ENCODE results near the gene HACL1. TPM values are rescaled to one million over a fixed set of nuclear protein-coding genes. Genes with fewer than 3 reads are reported as not detected.

The HACL1 gene
- total RNA-seq, 1 experiment from 2014 or later = 20.5 TPM

DNA sequence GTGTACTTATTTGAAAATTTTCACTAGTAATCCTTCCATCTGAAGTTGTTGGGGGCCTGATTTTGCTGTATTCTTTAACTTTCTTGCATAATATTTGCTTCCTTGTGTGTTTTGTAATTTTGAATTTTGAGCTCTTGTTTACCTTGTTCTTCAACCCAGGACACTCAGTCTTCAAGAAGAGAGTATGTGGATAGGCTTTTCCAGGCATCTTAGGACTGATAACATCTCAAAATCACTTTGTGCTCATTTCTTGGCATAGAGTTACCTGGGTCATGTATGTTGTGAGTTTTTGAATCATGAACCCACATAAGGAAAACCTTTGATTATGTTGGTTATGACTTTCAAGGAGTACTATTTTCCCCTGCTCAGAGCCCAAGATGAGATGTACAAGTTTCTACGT is 13.6 kb upstream of the HACL1 start:
- Histone ChIP-seq H3K27me3 (ENCODE audit: insufficient read depth, low read length) (no peaks in the 10 kb centered on the region), H3K4me2 (ENCODE audit: low read length) (no peak overlapping the region), H3K36me3 (ENCODE audit: control insufficient read depth in 1 of 2, insufficient read depth in 2 of 2, low read length in 2 of 2) (no peaks in the 10 kb centered on the region), H3K9me2 (ENCODE audit: insufficient read depth) (no peaks in the 10 kb centered on the region), H4K20me1 (ENCODE audit: insufficient read depth) (no peaks in the 10 kb centered on the region), H3K79me2 (ENCODE audit: insufficient read depth, low read length) (no peaks in the 10 kb centered on the region), H3K4me3 (replicated peaks in 1 of 2; ENCODE audit: low read depth in 1 of 2, low read length in 2 of 2) (no peak overlapping the region), H3K27ac (ENCODE audit: low read depth, low read length) (no peak overlapping the region), H2AFZ (ENCODE audit: low read depth, low read length, poor library complexity, severe bottlenecking) (no peak overlapping the region), H3K9ac (ENCODE audit: low read length) (no peak overlapping the region), H3K9me3 (ENCODE audit: control insufficient read depth in 1 of 2, insufficient read depth in 1 of 2, low read depth in 1 of 2, low read length in 2 of 2) (no peaks in the 10 kb centered on the region), H3K4me1 (ENCODE audit: control insufficient read depth in 1 of 2, insufficient read depth in 2 of 2, low read length in 2 of 2) (peaks cover 0 to 3% of the 10 kb centered on the region in 2 experiments; a peak in 1 of 4 replicates)
- ChIA-PET CTCF (no interaction called here), RAD21 (ENCODE audit: low non-redundant PET in 1 of 2, low total read pairs in 2 of 2, uncharacterized antibody in 2 of 2, unreplicated experiment in 2 of 2) (no interaction called here), POLR2A (no interaction called here)
- no peak for TF ChIP-seq RAD21 (IDR thresholded peaks at IDR 0.05; ENCODE audit: low read depth)
- TF ChIP-seq, protein P1, sequence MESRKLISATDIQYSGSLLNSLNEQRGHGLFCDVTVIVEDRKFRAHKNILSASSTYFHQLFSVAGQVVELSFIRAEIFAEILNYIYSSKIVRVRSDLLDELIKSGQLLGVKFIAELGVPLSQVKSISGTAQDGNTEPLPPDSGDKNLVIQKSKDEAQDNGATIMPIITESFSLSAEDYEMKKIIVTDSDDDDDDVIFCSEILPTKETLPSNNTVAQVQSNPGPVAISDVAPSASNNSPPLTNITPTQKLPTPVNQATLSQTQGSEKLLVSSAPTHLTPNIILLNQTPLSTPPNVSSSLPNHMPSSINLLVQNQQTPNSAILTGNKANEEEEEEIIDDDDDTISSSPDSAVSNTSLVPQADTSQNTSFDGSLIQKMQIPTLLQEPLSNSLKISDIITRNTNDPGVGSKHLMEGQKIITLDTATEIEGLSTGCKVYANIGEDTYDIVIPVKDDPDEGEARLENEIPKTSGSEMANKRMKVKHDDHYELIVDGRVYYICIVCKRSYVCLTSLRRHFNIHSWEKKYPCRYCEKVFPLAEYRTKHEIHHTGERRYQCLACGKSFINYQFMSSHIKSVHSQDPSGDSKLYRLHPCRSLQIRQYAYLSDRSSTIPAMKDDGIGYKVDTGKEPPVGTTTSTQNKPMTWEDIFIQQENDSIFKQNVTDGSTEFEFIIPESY (IDR thresholded peaks at IDR 0.05; ENCODE audit: extremely low read depth, insufficient replicate concordance, low read length) = no peak
- no peak for TF ChIP-seq ELF1 (IDR thresholded peaks at IDR 0.05; ENCODE audit: borderline replicate concordance, low read depth)
- no peak for TF ChIP-seq ZNF274 (IDR thresholded peaks at IDR 0.05; ENCODE audit: low read depth, low read length)
- TF ChIP-seq TCF7L2 (IDR thresholded peaks at IDR 0.05; ENCODE audit: borderline replicate concordance, extremely low read depth, insufficient read depth, insufficient read length) = no peak
- TF ChIP-seq JUND (IDR thresholded peaks at IDR 0.05) = no peak
- TF ChIP-seq SIN3A (IDR thresholded peaks at IDR 0.05; ENCODE audit: low read depth) = no peak
- no peak for TF ChIP-seq ZFX (IDR thresholded peaks at IDR 0.05)
- TF ChIP-seq POLR2AphosphoS5 (IDR thresholded peaks at IDR 0.05; ENCODE audit: low read depth, low read length) = no peak
- no peak for TF ChIP-seq CBX3 (IDR thresholded peaks at IDR 0.05; ENCODE audit: low read depth)
- no peak for ATAC-seq
- no TSS peak for BruUV-seq (replicated peaks)
- DNase-seq (ENCODE audit: low read depth, low spot score) = no peak
- intact Hi-C loops (cut with micrococcal nuclease) = no loop called here
